Measurements from ENCODE around the gene CCNC. TPM values are rescaled to one million over a fixed set of nuclear protein-coding genes. Genes with fewer than 3 reads are reported as not detected.

CCNC gene
- total and polyA plus RNA-seq, 2 of the 13 experiments (the other 11 are each of a cell fraction or from before 2014, with no cell fraction given) = 69.6 to 141 TPM

DNA sequence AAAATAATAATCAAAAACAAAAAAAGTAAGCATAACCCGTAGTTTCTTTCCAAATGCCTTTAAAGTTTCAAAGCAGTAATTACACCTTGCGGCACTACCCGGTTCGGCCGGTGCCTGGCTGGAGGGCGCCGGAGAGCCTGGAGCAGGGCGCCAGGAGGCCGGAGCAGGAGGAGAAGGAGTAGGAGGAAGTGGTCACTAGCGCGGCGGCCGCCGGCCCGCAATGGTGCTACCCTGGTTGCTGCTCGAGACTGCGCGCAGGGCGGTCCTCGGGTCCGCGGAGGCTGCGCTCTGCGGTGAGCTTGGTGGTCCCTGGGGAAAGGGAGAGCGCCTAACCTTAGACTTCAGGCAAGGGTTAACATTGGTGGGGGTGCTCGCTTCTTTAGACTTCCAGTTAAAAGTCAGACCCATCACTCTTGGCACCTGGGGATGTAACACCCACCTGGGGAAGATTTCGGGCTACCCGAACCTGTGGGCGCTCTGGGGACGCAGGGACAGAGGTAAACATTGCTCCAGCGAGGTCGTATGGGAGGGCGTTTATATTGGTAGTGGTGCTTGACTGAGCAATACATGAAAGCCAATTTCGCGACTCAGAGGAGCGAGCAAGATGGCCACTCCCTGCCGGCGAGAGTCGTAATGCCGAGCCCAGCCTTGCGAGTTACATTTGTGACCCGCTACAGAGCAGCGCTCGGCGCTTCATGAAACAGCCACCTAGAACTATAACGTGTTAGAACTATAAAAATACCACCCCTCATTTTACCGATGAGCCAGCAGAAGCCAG lies 47.4 kb downstream of the CCNC start (continued):
- TF ChIP-seq ZNF737 (CRISPR knock-in tag; IDR thresholded peaks at IDR 0.05; ENCODE audit: borderline replicate concordance) (0 out of 2 replicates have a peak, but pooled peaks have one; percentile 25), ATAD3A (CRISPR knock-in tag; IDR thresholded peaks at IDR 0.05) (no peak), SNAPC4 (CRISPR knock-in tag; IDR thresholded peaks at IDR 0.05) (no peak), NFYB (CRISPR knock-in tag; IDR thresholded peaks at IDR 0.05) (no peak), GFI1 (CRISPR knock-in tag; IDR thresholded peaks at IDR 0.05; ENCODE audit: borderline replicate concordance) (no peak), ATF1 (CRISPR knock-in tag; IDR thresholded peaks at IDR 0.05) (no peak), THAP9 (CRISPR knock-in tag; IDR thresholded peaks at IDR 0.05; ENCODE audit: borderline replicate concordance) (peak; percentile 60; the same call in 1 of the 2 replicates), NRL (CRISPR knock-in tag; IDR thresholded peaks at IDR 0.05; ENCODE audit: borderline replicate concordance) (no peak), ZNF800 (CRISPR knock-in tag; IDR thresholded peaks at IDR 0.05) (peak; percentile 34; the same call in 1 of the 2 replicates), ZNF225 (CRISPR knock-in tag; IDR thresholded peaks at IDR 0.05) (0 out of 2 replicates have a peak, but pooled peaks have one; percentile 53)
- TF ChIP-seq, protein P1, sequence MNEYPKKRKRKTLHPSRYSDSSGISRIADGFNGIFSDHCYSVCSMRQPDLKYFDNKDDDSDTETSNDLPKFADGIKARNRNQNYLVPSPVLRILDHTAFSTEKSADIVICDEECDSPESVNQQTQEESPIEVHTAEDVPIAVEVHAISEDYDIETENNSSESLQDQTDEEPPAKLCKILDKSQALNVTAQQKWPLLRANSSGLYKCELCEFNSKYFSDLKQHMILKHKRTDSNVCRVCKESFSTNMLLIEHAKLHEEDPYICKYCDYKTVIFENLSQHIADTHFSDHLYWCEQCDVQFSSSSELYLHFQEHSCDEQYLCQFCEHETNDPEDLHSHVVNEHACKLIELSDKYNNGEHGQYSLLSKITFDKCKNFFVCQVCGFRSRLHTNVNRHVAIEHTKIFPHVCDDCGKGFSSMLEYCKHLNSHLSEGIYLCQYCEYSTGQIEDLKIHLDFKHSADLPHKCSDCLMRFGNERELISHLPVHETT (CRISPR knock-in tag; conservative IDR thresholded peaks at IDR 0.05) = 0 out of 2 replicates have a peak, but pooled peaks have one; percentile 27
- TF ChIP-seq, protein P2, sequence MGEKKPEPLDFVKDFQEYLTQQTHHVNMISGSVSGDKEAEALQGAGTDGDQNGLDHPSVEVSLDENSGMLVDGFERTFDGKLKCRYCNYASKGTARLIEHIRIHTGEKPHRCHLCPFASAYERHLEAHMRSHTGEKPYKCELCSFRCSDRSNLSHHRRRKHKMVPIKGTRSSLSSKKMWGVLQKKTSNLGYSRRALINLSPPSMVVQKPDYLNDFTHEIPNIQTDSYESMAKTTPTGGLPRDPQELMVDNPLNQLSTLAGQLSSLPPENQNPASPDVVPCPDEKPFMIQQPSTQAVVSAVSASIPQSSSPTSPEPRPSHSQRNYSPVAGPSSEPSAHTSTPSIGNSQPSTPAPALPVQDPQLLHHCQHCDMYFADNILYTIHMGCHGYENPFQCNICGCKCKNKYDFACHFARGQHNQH (CRISPR knock-in tag; IDR thresholded peaks at IDR 0.05) = 0 out of 2 replicates have a peak, but pooled peaks have one; percentile 37
- TF ChIP-seq, protein P3, sequence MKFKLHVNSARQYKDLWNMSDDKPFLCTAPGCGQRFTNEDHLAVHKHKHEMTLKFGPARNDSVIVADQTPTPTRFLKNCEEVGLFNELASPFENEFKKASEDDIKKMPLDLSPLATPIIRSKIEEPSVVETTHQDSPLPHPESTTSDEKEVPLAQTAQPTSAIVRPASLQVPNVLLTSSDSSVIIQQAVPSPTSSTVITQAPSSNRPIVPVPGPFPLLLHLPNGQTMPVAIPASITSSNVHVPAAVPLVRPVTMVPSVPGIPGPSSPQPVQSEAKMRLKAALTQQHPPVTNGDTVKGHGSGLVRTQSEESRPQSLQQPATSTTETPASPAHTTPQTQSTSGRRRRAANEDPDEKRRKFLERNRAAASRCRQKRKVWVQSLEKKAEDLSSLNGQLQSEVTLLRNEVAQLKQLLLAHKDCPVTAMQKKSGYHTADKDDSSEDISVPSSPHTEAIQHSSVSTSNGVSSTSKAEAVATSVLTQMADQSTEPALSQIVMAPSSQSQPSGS (CRISPR knock-in tag; IDR thresholded peaks at IDR 0.05) = no peak
